ENCODE results near the gene C16orf82. TPM values are rescaled to one million over a fixed set of nuclear protein-coding genes. Genes with fewer than 3 reads are reported as not detected.

Gene C16orf82
- polyA plus RNA-seq, 2 of the 4 experiments (the other 2 are of a cell fraction): not detected

DNA sequence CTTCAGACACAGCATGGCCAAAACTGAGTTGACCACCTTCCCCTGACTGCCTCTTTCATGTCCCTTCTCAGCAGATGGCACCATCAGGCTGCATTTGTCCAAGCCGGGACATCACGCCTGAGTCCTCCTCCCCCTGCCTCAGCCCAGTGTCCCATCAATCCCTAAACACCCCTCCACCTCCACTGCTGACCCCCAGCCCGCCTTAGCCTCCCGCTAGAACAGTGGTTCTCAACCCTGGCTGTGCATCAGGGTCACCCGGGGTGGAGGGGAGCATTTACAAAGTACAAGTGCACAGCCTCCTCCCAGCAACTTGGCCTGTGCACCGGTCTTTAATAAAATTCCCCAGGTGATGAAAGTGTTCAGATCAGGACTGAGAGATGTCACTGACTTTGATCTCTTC is 4.0 kb downstream of the C16orf82 start:
- H3K4me1 ChIP-seq: no peaks in the 10 kb centered on the region
- H3K9me3 ChIP-seq: no peaks in the 10 kb centered on the region
- DNase-seq (ENCODE audit: low read depth in 1 of 2, low spot score in 1 of 2): no peak
- no peak overlapping the region for H3K27ac ChIP-seq
- no peak overlapping the region for H3K4me2 ChIP-seq
- 44% methylated on average over 6 of the region's 6 CpGs for WGBS (ENCODE audit: missing lambda C conversion rate)
- ATAC-seq: no peak
- POLR2A ChIA-PET: no interaction called here
- no peak for FAIRE-seq
- CTCF ChIA-PET: interaction anchor here (1.1 kb wide), 1 partner anchor 39 kb away, joined by 3 read pairs; no protein-coding TSS in a partner anchor
- H3K4me3 ChIP-seq: no peak overlapping the region
- TF ChIP-seq, protein P1, sequence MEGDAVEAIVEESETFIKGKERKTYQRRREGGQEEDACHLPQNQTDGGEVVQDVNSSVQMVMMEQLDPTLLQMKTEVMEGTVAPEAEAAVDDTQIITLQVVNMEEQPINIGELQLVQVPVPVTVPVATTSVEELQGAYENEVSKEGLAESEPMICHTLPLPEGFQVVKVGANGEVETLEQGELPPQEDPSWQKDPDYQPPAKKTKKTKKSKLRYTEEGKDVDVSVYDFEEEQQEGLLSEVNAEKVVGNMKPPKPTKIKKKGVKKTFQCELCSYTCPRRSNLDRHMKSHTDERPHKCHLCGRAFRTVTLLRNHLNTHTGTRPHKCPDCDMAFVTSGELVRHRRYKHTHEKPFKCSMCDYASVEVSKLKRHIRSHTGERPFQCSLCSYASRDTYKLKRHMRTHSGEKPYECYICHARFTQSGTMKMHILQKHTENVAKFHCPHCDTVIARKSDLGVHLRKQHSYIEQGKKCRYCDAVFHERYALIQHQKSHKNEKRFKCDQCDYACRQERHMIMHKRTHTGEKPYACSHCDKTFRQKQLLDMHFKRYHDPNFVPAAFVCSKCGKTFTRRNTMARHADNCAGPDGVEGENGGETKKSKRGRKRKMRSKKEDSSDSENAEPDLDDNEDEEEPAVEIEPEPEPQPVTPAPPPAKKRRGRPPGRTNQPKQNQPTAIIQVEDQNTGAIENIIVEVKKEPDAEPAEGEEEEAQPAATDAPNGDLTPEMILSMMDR (IDR thresholded peaks at IDR 0.05): no peak
- TF ChIP-seq CEBPB (IDR thresholded peaks at IDR 0.05) (no peak), ATOH8 (CRISPR knock-in tag; IDR thresholded peaks at IDR 0.05; ENCODE audit: low read depth) (no peak), RARB (CRISPR knock-in tag; IDR thresholded peaks at IDR 0.05) (no peak), NFE2L2 (conservative IDR thresholded peaks at IDR 0.05; ENCODE audit: low read length) (no peak), FOSB (CRISPR knock-in tag; IDR thresholded peaks at IDR 0.05) (no peak), CHD4 (IDR thresholded peaks at IDR 0.05; ENCODE audit: borderline replicate concordance) (no peak), ESRRA (IDR thresholded peaks at IDR 0.05; ENCODE audit: borderline replicate concordance, low read length) (no peak)

DNA sequence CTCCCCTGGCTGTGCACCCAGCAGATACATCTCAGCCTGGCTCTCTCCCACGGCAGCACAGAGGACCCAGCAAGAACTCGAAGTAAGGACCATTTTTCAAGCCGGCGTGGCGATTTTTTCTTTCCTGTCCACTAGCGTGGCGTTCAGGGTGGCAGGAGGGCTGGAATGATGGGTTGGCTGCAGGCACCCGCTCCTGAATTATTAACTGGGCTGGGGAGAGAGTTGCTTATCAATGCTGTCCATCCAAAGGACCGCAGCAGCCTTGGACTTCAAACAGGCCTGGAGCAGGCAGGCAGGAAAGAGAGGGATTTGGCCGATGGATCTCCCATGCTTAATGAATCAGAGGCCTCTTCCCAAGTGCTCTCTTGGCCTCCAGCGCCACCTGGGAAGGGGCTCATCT is 7.0 kb downstream of the C16orf82 start:
- POLR2A ChIA-PET: no interaction called here
- ATAC-seq (no peak), FAIRE-seq (no peak), DNase-seq (ENCODE audit: low read depth in 1 of 2, low spot score in 1 of 2) (no peak)
- no peak for TF ChIP-seq PHF8 (IDR thresholded peaks at IDR 0.05; ENCODE audit: borderline replicate concordance, low read depth)
- TF ChIP-seq HOXB5 (CRISPR knock-in tag; IDR thresholded peaks at IDR 0.05): no peak
- no peak for TF ChIP-seq NFE2L2 (conservative IDR thresholded peaks at IDR 0.05; ENCODE audit: low read length)
- TF ChIP-seq POLR2A (IDR thresholded peaks at IDR 0.05; ENCODE audit: low read length): no peak
- no peak for TF ChIP-seq MAZ (IDR thresholded peaks at IDR 0.05; ENCODE audit: borderline replicate concordance, low read depth, low read length)
- TF ChIP-seq, protein P2, sequence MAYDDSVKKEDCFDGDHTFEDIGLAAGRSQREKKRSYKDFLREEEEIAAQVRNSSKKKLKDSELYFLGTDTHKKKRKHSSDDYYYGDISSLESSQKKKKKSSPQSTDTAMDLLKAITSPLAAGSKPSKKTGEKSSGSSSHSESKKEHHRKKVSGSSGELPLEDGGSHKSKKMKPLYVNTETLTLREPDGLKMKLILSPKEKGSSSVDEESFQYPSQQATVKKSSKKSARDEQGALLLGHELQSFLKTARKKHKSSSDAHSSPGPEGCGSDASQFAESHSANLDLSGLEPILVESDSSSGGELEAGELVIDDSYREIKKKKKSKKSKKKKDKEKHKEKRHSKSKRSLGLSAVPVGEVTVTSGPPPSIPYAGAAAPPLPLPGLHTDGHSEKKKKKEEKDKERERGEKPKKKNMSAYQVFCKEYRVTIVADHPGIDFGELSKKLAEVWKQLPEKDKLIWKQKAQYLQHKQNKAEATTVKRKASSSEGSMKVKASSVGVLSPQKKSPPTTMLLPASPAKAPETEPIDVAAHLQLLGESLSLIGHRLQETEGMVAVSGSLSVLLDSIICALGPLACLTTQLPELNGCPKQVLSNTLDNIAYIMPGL (CRISPR knock-in tag; IDR thresholded peaks at IDR 0.05; ENCODE audit: borderline replicate concordance): no peak
- Histone ChIP-seq H3K27ac (no peak overlapping the region), H3K4me2 (no peak overlapping the region), H3K9me3 (no peaks in the 10 kb centered on the region), H3K4me1 (no peaks in the 10 kb centered on the region), H3K4me3 (no peak overlapping the region)
- CTCF ChIA-PET: interaction anchor here (0.8 kb wide), 1 partner anchor 33 kb away, joined by 3 read pairs; no protein-coding TSS in a partner anchor
- 18% methylated on average over 11 of the region's 11 CpGs for WGBS (ENCODE audit: missing lambda C conversion rate)

DNA sequence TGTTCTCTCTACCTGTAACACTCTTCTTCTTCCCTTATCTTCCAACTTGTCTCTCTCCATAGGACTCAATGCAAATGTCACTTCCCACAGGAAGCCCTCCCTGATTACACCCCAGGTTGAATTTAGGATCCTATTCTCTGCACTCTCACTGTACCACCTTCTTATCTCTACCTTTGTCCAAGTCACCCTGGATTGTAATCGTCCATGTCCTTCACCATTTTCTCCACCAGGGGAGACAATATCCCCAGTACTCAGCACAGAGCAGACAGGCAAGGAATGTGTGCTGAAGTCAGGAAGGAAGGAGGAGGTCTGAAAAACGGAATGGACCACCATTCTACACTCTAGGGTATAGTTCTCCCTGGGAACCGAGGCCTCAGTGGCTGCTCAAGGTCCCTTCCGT is 14.2 kb downstream of the C16orf82 start:
- no peak for FAIRE-seq
- peak; percentile 35 to 37 for DNase-seq (ENCODE audit: low read depth in 1 of 2, low spot score in 1 of 2)
- Histone ChIP-seq H3K4me1 (no peaks in the 10 kb centered on the region), H3K9me3 (no peaks in the 10 kb centered on the region), H3K27ac (no peak overlapping the region), H3K4me2 (no peak overlapping the region), H3K4me3 (no peak overlapping the region)
- POLR2A ChIA-PET: no interaction called here
- TF ChIP-seq ZFP36 (IDR thresholded peaks at IDR 0.05; ENCODE audit: borderline replicate concordance, partially characterized antibody) (peak; percentile 25), SMC3 (IDR thresholded peaks at IDR 0.05) (no peak), RAD21 (conservative IDR thresholded peaks at IDR 0.05 in 1 of 2, IDR thresholded peaks at IDR 0.05 in 1 of 2) (0 out of 5 replicates have a peak, but pooled peaks of 1 of the 2 experiments have one; percentile 6)
- TF ChIP-seq, protein P1 (IDR thresholded peaks at IDR 0.05): no peak
- ATAC-seq: peak; percentile 82 to 92
- WGBS (ENCODE audit: missing lambda C conversion rate): 0% methylated on average over 4 of the region's 4 CpGs
- CTCF ChIA-PET: no interaction called here
